Subcutaneous abdominal adipose tissue (tissue), 5 donors: ENCODE measurements around the gene ELAVL3.

Experiments
- H3K27ac ChIP-seq: one replicate; pipeline ENCODE4 v1.7.0; 2013; ENCODE audit warnings: low read depth, mild to moderate bottlenecking, inconsistent platforms, low read length, moderate library complexity
- H3K27me3 ChIP-seq, 5 donors: one replicate each; pipeline ENCODE4 v1.7.0; 2013; ENCODE audit warnings: low read length in 5 of 5, inconsistent platforms in 1 of 5; ENCODE audit not compliant: control insufficient read depth in 5 of 5, insufficient read depth in 4 of 5
- H3K36me3 ChIP-seq, 5 donors: one replicate each; pipeline ENCODE4 v1.7.0; 2013; ENCODE audit warnings: low read length in 5 of 5; ENCODE audit not compliant: control insufficient read depth in 5 of 5, insufficient read depth in 5 of 5
- H3K4me1 ChIP-seq, 5 donors: one replicate each; pipeline ENCODE4 v1.7.0; 2013; ENCODE audit warnings: low read length in 5 of 5, mild to moderate bottlenecking in 3 of 5, moderate library complexity in 1 of 5; ENCODE audit not compliant: control insufficient read depth in 5 of 5, insufficient read depth in 5 of 5
- H3K4me3 ChIP-seq, 5 donors: one replicate each; pipeline ENCODE4 v1.7.0; 2013; ENCODE audit warnings: low read length in 5 of 5, low read depth in 1 of 5
- H3K9ac ChIP-seq, 5 donors: one replicate each; pipeline ENCODE4 v1.7.0; 2013; ENCODE audit warnings: low read length in 5 of 5, mild to moderate bottlenecking in 4 of 5, moderate library complexity in 3 of 5
- H3K9me3 ChIP-seq, 5 donors: one replicate each; pipeline ENCODE4 v1.7.0; 2013; ENCODE audit warnings: low read length in 5 of 5; ENCODE audit not compliant: control insufficient read depth in 5 of 5
- donor health status: healthy.
- donor health status: healthy.
- donor health status: healthy.
- donor health status: healthy.
- donor health status: healthy.

The ELAVL3 gene

GRCh38 chr19:11423164-11423790 lies 57.6 kb downstream of the ELAVL3 start:
- Histone ChIP-seq H3K27ac (no peak overlapping the region), H3K36me3 (no peaks in the 10 kb centered on the region), H3K27me3 (peaks cover 13 to 41% (median 28%) of the 10 kb centered on the region in 5 donors), H3K9me3 (no peaks in the 10 kb centered on the region), H3K4me3 (no peak overlapping the region), H3K4me1 (peaks cover 0 to 43% (median 41%) of the 10 kb centered on the region in 5 donors), H3K9ac (no peak overlapping the region)

GRCh38 chr19:11422163-11423065 lies 58.4 kb downstream of the ELAVL3 start:
- Histone ChIP-seq H3K4me3 (peak overlapping the region in 4 of 5 donors; percentile 22 to 62 (median 44)), H3K9ac (peak overlapping the region in 1 of 5 donors; percentile 20), H3K27ac (no peak overlapping the region), H3K4me1 (peaks cover 0 to 45% (median 42%) of the 10 kb centered on the region in 5 donors), H3K9me3 (no peaks in the 10 kb centered on the region), H3K36me3 (no peaks in the 10 kb centered on the region), H3K27me3 (peaks cover 13 to 41% (median 28%) of the 10 kb centered on the region in 5 donors)

- Histone ChIP-seq H3K36me3 (no peaks in the 10 kb centered on the region), H3K27ac (no peak overlapping the region), H3K9me3 (no peaks in the 10 kb centered on the region), H3K4me1 (peaks cover 0 to 45% (median 42%) of the 10 kb centered on the region in 5 donors), H3K27me3 (peaks cover 13 to 41% (median 29%) of the 10 kb centered on the region in 5 donors), H3K4me3 (peak overlapping the region in 4 of 5 donors; percentile 33 to 62 (median 54)), H3K9ac (no peak overlapping the region)
Measured at GRCh38 chr19:11421371-11422098, 59.3 kb downstream of the ELAVL3 start.

- Histone ChIP-seq H3K27ac (no peak overlapping the region), H3K36me3 (no peaks in the 10 kb centered on the region), H3K4me1 (peaks cover 0 to 45% (median 42%) of the 10 kb centered on the region in 5 donors), H3K4me3 (peak overlapping the region; percentile 19 to 62 (median 55)), H3K27me3 (peaks cover 13 to 41% (median 29%) of the 10 kb centered on the region in 5 donors), H3K9me3 (no peaks in the 10 kb centered on the region), H3K9ac (peak overlapping the region in 3 of 5 donors; percentile 3 to 51 (median 23))
Measured at GRCh38 chr19:11420429-11421370, 60.1 kb downstream of the ELAVL3 start.

- H3K27ac ChIP-seq = no peak within 1 kb of the TSS
- H3K27me3 ChIP-seq = peaks cover 13 to 38% (median 28%) of the 10 kb centered on the region in 5 donors
- H3K9ac ChIP-seq = peak within 1 kb of the TSS in 4 of 5 donors; percentile 31 to 72 (median 62)
- H3K36me3 ChIP-seq = no peaks in the 10 kb centered on the region
- H3K9me3 ChIP-seq = no peaks in the 10 kb centered on the region
- H3K4me3 ChIP-seq = peak within 1 kb of the TSS; percentile 48 to 73 (median 67)
- H3K4me1 ChIP-seq = peaks cover 0 to 45% (median 42%) of the 10 kb centered on the region in 5 donors
Measured at GRCh38 chr19:11418549-11419506, 62.0 kb downstream of the ELAVL3 start, which contains the start of gene RGL3. Gene RGL3, minus strand, starts transcription at chr19:11419314. Its CDS starts 36 bp downstream, at chr19:11419278.

GRCh38 chr19:11418094-11418548 lies 62.7 kb downstream of the ELAVL3 start:
- Histone ChIP-seq H3K36me3 (no peaks in the 10 kb centered on the region), H3K4me3 (peak overlapping the region in 3 of 5 donors; percentile 67 to 73 (median 70)), H3K9me3 (no peaks in the 10 kb centered on the region), H3K4me1 (peaks cover 0 to 45% (median 42%) of the 10 kb centered on the region in 5 donors), H3K27ac (no peak overlapping the region), H3K27me3 (peaks cover 7 to 31% (median 21%) of the 10 kb centered on the region in 5 donors), H3K9ac (peak overlapping the region in 2 of 5 donors; percentile 30 to 71)

GRCh38 chr19:11416346-11417052 lies 64.3 kb downstream of the ELAVL3 start:
- H3K27me3 ChIP-seq = peaks cover 0 to 20% (median 12%) of the 10 kb centered on the region in 5 donors
- no peak overlapping the region for H3K27ac ChIP-seq
- no peak overlapping the region for H3K9ac ChIP-seq
- H3K9me3 ChIP-seq = no peaks in the 10 kb centered on the region
- no peaks in the 10 kb centered on the region for H3K36me3 ChIP-seq
- no peak overlapping the region for H3K4me3 ChIP-seq
- H3K4me1 ChIP-seq = peaks cover 0 to 31% (median 27%) of the 10 kb centered on the region in 5 donors

- no peaks in the 10 kb centered on the region for H3K9me3 ChIP-seq
- H3K36me3 ChIP-seq = peaks cover 0 to 2% (median 0%) of the 10 kb centered on the region in 5 donors
- no peak overlapping the region for H3K9ac ChIP-seq
- no peak overlapping the region for H3K27ac ChIP-seq
- H3K27me3 ChIP-seq = peaks cover 0 to 6% (median 3%) of the 10 kb centered on the region in 5 donors
- peaks cover 0 to 13% (median 12%) of the 10 kb centered on the region in 5 donors for H3K4me1 ChIP-seq
- H3K4me3 ChIP-seq = no peak overlapping the region
Measured at GRCh38 chr19:11414544-11414943, 66.3 kb downstream of the ELAVL3 start.
